Endometrial microvascular endothelial cells (primary cell): Measurements from ENCODE around the gene ZNF217. TPM values are rescaled to one million over a fixed set of nuclear protein-coding genes. Genes with fewer than 3 reads are reported as not detected.
"Not testable (repeated sequence)": the region's sequence is repeated elsewhere in the genome, so short reads cannot be mapped to it uniquely, and the experiment has no call there.

Source experiments
- in situ Hi-C: cut with HindIII; loops from 2 replicates; pipeline ENCODE4 v1.10.0; 2017; ENCODE audit warnings: low sequenced_read_pairs, low pct_unique_long_range_greater_than_20kb; ENCODE audit errors: inconsistent ontology term
- total RNA-seq: library from RNA; depleted of rRNA; stranded (reverse); fragments of >200 nt; gene quantifications from one replicate; pipeline ENCODE4 v1.2.3, GENCODE V29; 2015; ENCODE audit errors: inconsistent ontology term

Gene ZNF217
- 15.1 TPM for total RNA-seq

DNA sequence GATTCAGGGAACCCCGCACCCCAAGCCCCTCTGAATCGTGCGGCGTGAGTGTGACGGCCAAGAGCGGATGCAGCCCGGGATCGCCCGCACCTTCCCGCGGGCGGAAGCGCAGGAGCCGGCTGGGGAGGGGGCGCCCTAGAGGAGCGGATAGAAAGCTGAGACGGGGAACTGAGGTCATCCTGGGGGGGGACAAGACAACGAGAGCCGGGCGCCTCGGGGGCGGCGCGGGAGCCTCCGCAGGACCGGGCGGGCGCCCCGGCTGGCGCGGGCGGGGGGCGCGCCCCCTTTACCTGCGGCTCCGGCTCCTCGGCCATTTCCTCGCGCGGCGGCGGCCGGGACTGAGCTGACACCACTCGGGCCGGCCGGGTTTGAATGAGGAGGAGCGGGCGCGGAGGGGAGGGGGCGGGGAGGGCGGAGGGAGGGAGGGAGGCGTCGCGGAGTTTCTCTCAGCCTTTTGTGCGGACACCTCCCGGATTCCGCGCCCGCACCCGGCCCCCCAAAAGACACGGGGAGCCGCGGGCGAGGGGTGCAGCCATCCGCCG lies at the start of gene ZNF217:
Gene ZNF217, minus strand, starts transcription at position 374 of the 542 bp plus-strand sequence. CDS start 11,013 bp downstream, outside the sequence.
- in situ Hi-C loops = loop anchor here (25.0 kb wide), 1 partner anchor 344 kb away; no protein-coding TSS in a partner anchor

DNA sequence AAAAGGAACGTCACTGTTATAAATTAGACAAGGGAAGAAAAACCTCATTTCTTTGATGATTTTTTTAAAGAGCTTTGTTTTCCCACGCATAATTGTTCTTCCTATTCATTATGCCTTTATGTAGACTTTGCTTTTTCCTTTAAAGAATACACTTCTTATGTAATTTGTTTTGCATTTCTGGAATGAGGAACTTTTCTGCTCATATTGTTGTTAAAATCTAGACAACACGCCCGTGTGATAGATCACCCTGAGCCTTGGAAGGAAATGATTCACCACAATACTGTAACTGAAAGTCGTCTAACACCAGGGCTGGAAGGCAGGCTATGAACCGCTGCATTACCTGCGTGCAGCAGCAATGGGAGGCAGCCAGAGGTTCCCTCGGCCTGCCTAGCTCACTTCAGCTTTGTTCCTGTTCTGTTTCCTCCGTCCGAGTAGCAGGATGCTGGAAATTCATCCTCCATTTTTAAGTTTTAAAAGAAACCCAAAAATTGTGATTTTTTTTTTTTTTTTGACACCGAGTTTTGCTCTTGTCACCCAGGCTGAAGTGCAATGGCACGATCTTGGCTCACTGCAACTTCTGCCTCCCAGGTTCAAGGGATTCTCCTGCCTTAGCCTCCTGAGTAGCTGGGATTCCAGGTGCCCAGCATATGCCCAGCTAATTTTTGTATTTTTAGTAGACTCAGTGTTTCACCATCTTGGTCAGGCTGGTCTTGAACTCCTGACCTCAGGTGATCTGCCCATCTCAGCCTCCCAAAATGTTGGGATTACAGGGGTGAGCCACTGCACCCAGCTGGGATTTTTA lies 49.6 kb upstream of the ZNF217 start:
- in situ Hi-C loops = no loop called here

DNA sequence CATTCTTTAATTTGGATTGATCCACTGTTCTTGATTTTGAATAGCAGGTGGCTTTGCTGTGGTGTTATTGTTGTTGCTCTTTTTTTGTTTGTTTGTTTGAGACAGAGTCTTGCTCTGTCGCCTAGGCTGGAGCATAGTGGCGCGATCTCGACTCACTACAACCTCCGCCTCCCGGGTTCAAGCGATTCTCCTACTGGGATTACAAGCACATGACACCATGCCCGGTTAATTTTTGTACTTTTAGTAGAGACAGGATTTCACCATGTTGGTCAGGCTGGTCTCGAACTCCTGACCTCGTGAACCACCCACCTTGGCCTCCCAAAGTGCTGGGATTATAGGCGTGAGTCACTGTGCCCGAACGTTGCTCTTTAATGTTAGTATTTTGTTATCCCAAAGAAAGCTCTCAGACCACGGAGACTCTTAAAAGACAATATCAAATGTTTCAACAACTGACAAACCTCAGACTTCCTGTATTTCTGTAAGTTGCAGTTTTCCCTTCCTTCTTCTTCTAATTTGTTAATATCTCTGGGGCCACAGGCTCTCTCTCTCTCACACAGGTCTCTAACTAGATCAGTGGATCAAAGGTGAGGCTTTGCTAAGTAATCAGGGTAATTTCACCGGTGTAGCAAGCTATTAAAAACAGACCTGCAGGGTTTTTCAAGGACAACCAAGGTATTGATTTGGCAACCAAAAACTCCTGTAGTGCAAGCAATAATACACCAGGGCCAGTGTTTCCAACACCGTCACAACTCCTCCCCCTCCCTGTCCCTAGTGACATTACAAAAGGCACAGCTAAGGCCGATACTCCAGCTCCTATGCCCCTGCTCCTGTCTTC lies 48.8 kb upstream of the ZNF217 start:
- in situ Hi-C loops = no loop called here

DNA sequence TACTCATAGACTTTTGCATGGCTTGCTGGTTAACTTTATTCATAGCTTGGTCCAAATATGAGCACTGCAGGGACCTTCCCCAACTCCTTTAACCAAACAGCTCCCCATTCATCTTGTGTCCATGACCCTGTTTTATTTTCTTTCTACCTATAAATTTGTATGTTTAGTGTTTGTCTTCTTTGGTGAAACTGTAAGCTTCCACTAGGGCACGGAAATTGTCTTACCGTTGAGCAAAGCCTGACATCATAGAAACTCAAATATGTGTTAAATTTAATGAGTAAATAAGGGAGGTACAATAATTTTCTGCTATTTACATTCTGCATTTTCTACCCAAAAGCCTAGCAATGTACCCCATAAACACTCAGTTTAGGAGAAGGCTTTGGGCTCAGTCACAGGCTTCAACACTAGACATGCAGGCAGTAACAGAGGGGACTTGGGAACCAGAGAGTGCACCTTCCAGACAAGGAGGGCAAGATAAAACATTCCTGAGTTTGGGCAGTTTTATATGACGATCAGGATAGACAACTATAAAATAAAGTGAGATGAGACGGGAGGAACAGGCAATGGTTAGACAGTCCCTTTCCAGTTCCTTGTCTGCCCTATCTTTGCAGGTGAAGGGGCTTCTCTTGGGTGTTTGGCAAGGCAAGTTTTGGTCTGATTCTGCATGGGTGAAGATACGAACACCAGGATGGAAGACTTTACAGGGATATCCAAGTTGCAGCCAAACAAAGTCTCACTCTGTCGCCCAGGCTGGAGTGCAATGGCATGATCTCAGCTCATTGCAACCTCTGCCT lies 46.2 kb upstream of the ZNF217 start:
- in situ Hi-C loops = no loop called here

DNA sequence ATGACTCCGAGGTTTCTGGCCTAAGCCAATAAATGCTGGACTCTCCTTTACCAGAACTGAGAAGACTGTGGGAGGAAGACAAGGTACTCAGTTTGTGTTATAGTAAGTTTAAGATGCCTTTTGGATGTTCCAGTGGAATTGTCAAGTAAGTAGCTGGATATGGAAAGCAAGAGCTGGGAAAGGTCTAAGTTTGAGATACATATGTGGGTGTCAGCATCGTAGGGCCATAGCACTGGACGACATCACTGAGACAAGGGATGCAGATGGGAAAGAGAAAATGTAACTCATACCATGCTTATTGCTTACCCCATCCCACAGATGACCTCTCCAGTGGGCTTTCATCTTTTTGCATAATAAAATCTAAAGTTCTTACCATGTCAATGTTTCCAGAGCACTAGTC lies 45.5 kb upstream of the ZNF217 start:
- in situ Hi-C loops = no loop called here

DNA sequence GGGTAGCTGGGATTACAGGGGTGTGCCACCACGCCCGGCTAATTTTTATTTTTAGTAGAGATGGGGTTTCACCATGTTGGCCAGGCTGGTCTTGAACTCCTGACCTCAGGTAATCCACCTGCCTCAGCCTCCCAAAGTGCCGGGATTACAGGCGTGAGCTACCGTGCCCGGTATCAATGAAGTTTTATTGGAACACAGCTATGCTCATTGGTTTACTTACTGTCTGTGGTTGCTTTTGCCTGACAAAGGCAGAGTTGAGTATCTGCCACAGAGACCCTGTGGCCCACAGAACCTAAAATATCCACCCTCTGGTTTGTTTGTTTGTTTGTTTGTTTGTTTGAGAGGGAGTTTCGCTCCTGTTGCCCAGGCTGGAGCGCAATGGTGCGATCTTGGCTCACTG lies 43.7 kb upstream of the ZNF217 start:
- in situ Hi-C loops = not testable (repeated sequence)

DNA sequence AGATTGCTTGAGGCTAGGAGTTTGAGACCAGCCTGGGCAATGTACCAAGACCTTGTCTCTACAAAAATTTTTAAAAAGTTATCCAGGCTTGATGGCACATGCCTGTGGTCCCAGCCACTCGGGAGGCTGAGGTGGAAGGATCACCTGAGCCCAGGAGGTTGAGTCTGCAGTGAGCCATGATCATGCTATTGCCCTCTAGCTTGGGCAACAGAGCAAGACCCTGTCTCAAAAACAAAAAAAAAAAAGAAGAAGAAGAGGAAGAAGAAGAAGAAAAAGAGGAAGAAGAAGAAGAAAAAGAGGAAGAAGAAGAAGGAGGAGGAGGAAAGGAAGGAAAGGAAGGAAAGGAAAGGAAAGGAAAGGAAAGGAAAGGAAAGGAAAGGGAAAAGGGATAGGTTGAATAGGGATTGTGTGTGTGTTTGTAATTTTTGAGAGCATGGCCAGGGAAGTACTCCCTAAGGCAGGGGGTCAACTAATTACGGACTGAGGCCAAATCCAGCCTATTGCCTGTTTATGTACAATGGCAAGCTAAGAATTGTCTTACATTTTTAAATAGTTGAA lies 43.0 kb upstream of the ZNF217 start:
- in situ Hi-C loops = no loop called here

DNA sequence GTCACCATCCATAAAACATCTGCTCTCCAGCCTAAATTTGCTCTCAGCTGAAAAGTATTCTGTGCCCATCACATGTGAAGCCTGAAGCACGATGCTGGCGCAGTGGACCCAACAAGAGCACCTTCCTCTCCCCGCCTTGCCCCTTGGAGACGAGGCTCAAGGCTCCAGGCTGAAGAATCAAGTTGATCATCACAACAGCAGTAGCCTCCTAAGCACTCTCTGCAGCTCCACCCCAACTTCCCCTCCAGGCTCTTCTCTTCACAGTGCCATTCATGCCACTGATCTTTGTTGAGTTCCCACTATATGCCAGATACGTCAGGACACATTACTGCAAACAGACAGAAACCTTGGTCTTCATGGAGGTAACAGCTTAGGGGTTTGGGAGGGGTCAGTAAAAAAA lies 41.6 kb upstream of the ZNF217 start:
- in situ Hi-C loops = no loop called here

DNA sequence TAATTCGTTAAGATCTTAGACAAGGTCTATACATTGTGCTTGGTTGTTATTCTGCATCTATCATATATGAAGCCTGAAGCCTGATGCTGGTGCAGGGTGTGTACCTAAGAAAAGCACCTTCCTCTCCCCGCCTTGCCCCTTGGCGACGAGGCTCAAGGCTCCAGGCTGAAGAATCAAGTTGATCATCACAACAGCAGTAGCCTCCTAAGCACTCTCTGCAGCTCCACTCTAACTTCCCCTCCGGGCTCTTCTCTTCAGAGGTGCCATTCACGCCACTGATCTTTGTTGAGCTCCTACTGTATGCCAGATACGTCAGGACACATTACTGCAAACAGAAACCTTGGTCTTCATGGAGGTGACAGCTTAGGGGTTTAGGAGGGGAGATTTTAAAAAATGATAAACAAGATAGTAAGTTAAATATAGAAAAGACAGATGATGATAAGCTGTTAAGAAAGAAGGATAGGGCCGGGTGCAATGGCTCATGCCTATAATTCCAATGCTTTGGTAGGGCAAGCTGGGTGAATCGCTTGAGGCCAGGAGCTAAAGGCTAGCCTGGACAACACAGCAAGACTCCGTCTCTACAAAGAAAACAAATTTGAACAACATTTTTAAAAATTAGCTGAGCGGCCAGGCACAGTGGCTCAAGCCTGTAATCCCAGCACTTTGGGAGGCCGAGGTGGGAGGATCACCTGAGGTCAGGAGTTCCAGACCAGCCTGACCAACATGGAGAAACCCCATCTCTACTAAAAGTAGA lies 38.4 kb upstream of the ZNF217 start:
- in situ Hi-C loops = no loop called here

DNA sequence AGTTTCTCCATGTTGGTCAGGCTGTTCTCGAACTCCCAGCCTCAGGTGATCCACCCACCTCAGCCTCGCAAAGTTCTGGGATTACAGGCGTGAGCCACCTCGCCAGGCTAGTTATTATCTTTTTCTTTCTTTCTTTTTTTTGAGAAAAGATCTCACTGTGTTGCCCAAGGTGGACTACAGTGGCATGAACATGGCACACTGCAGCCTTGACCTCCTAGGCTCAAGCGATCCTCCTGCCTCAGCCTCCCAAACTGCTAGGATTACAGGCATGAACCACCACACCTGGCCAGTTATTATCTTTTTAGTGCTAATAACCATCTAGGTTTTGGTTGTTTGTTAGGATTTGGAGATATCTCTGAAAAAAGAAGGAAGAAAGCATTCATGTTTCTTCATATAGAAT lies 35.8 kb upstream of the ZNF217 start:
- in situ Hi-C loops = no loop called here

DNA sequence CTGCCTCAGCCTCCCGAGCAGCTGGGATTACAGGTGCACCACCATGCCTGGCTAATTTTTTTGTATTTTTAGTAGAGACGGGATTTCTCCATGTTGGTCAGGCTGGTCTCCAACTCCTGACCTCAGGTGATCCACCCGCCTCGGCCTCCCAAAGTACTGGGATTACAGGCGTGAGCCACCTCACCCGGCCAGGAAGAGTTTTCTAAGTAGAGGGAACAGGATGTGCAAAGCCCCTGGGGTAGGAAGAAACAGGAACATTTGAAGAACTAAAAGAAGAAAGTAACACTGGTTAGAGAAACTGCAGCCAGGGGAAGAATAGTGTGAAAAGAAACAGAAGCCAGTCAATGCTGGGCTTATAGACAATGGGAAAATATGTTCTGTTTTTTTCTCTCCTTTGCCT lies 35.1 kb upstream of the ZNF217 start:
- in situ Hi-C loops = not testable (repeated sequence)

DNA sequence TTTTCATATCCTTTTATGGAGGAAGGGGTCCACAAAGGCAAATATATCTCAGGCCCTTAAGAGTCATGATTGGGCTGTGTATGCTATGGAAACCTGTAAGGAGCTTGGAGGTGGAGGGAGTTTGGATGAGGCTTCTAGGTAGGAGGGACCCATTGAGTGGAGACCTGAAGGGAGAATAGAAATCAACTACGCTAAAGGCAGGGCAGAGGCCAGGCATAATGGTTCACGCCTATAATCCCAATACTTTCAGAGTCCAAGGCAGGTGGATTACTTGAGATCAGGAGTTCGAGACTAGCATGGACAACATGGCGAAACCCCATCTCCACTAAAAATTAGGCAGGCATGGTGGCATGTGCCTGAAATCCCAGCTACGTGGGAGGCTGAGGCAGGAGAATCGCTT lies 34.4 kb upstream of the ZNF217 start:
- in situ Hi-C loops = no loop called here

DNA sequence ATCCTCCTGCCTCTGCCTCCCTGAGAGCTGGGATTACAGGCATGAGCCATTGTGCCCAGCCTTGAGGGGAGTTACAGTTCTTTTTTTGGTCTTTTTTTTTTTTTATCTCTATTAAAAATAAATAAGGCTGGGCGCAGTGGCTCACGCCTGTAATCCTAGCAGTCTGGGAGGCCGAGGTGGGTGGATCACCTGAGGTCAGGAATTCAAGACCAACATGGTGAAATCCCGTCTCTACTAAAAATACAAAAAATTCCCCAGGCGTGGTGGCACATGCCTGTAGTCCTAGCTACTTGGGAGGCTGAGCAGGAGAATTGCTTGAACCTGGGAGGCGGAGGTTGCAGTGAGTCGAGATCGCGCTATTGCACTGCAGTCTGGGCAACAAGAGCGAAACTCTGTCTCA lies 33.4 kb upstream of the ZNF217 start:
- in situ Hi-C loops = not testable (repeated sequence)

DNA sequence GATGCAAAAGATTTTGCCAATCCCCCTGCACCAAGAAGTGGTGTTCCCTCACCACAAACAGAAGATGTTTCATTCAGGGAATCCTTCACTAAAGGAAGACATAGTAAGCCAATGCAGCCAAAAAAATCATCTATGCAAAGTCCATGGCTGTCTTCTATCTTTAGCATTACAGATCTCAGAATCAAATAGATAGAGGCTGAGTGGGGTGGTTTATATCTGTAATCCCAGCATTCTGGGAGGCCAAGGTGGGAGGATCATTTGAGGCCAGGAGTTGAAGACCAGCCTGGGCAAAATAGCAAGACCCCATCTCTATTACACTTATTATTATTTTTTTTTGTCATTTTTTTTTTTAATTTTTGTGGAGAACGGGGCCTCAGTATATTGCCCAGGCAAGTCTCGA lies 32.9 kb upstream of the ZNF217 start:
- in situ Hi-C loops = no loop called here

DNA sequence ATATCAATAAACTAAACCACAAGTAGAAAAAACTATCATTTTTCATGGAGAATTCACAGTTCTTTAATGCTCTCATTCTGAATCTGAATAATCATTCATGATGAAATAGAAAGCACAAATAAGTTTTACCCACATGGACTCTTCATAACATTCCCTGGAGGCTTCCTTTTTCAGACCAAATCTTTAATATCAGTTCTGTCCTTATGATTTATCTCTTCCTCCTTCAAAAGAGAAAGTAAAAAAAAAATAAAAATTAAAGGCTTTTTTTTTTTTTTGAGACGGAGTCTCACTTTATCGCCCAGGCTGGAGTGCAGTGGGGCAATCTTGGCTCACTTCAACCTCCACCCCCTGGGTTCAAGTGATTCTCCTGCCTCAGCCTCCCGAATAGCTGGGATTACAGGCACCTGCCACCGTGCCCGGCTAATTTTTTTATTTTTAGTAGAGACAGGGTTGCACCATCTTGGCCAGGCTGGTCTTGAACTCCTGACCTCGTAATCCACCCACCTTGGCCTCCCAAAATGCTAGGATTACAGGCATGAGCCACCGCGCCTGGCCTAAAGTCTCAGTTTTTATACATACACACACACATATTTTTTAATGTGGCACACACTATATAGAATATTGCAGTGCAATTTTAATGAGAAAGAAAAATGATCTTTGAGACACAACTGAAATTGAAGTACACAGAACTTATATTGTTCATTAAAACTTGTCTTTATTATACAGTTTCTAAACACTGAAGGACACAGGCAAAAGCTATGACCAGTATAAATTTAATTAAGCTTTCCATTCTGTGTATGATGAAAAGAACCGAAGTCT lies 31.9 kb upstream of the ZNF217 start:
- in situ Hi-C loops = no loop called here

DNA sequence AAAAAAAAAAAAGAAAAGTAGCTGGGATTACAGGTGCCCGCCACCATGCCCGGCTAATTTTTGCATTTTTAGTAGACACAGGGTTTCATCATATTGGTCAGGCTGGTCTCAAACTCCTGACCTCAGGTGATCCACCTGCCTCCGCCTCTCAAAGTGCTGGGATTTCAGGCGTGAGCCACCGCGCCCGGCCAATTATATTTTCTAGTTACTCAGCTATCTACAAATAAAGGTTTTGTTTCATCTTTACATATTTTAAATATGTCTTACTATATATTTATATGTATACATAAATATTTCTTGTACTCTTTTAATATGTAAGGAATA lies 31.2 kb upstream of the ZNF217 start:
- in situ Hi-C loops = not testable (repeated sequence)

DNA sequence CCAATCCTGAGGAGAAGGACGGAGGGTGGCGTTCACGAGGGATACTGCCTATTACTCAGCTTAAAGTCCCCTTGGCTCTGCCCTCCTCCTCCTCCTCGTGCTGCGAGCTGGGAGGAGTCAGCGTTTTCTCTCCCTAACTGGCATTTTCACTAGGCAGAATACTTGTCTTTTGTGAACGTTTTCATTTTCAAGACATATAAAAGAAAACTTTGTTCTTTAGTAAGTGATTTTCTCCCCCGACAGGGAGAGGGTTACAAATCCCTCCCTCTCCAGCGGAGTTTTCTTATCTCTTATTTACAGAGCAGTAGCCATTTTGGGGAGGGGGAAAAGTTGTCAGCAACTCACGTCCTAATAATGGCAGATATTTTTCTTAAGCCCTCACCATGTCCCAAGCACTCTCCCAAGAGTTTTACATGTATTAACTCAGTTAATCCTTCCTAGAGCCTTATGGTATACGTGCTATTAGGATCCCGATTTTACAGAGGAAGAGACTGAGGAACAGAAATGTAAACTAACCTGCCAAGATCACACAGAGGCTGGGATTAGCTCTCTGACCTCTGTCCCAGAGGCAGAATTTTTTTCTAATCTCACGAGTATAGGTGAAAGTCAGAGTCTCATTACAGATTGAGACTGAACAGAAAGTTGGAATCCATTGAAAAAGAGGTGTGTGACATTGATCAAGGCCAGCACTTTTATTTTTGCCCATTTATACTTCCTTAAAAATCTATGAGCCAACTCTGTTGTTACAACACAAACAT lies 30.0 kb upstream of the ZNF217 start:
- in situ Hi-C loops = no loop called here
